Activated CD8-positive, alpha-beta memory T cell treated with anti-CD3 and anti-CD28 coated beads, Interleukin-2, amount 50 U/mL, for 1 hour (primary cell): ENCODE results near the gene ANKZF1.
"Not testable (repeated sequence)": the region's sequence is repeated elsewhere in the genome, so short reads cannot be mapped to it uniquely, and the experiment has no call there.

Experiments used
- DNase-seq: peaks from one replicate; pipeline ENCODE4 v3.0.0-alpha.2; 2020; ENCODE audit errors: extremely low read depth

The ANKZF1 gene, protein sequence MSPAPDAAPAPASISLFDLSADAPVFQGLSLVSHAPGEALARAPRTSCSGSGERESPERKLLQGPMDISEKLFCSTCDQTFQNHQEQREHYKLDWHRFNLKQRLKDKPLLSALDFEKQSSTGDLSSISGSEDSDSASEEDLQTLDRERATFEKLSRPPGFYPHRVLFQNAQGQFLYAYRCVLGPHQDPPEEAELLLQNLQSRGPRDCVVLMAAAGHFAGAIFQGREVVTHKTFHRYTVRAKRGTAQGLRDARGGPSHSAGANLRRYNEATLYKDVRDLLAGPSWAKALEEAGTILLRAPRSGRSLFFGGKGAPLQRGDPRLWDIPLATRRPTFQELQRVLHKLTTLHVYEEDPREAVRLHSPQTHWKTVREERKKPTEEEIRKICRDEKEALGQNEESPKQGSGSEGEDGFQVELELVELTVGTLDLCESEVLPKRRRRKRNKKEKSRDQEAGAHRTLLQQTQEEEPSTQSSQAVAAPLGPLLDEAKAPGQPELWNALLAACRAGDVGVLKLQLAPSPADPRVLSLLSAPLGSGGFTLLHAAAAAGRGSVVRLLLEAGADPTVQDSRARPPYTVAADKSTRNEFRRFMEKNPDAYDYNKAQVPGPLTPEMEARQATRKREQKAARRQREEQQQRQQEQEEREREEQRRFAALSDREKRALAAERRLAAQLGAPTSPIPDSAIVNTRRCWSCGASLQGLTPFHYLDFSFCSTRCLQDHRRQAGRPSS

DNA sequence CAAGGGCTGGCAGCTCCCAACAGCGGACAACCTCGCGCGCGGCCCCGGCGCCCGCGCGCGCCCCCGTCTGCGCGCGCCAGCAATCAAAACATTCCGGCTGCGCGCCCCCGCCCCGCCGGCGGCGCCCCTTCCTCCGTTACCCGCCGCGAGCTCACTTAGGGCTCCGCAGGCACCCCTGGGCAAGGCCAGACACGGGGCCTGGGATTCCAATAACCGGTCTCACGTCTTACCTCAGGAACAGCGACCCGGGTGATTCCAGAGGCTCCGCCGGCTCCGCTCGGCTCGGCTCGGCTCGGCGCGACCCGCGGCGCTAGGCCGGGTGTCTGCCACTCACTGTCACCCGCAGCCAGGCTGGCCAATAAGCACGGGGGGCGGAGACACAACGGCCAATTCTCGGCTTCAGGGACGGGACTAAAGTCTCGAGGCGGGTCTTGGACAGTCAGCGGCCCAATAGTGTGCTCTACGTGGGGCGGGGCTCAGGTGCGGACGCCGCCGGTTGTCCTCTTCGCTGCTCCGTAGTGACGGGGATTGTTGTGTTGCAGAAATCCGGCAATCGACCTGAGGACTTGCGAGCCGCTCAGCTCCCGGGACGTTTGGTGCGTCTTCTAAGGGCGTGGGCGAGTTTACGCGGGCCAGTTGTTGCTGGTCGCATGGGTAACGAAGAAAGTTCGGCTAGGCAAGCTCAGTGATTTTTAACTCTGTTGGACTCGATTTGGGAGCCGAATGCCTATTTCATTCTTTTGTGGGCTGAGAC is at the start of gene ANKZF1, which contains the start of gene ATG9A:
TSS of gene ANKZF1 (plus strand) at position 502 of the 754 bp plus-strand sequence. CDS start 452 bp downstream, outside the sequence.
TSS of gene ATG9A (minus strand) at position 332 of the 754 bp plus-strand sequence. CDS start 1,612 bp downstream, outside the sequence.
- DNase-seq, result peak; percentile 97

DNA sequence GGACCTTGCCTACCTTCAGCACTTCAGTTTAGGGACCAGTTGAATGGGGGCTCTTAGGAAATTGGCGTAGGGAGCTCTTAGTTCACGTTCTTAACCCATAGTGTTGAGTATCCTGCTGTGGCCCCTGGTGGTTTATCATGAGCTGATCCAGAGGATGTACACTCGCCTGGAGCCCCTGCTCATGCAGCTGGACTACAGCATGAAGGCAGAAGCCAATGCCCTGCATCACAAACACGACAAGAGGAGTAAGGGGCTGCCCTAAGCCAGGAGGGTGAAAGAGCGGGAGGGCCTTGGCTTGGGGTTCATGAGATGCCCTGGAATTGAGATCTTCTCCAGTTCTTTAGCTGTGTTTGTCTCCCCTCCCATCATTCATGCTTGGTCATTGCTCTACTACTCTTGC is 48.6 kb upstream of the ANKZF1 start:
- DNase-seq, result no peak

DNA sequence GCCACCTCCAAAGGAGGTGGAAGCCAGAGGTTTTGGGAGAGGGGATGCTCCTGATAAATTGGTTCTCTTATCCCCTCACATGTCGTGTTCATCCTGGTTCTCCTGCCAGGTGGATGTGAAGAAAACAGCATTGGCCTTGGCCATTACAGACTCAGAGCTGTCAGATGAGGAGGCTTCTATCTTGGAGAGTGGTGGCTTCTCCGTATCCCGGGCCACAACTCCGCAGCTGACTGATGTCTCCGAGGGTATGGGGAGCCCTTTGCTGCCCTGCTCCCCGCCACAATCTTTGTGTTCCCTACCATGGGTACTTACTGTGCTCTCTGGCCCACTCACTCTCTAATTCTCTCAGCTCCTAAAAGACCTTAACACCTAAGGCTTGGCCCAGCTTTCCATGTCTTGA is 48.1 kb upstream of the ANKZF1 start:
- DNase-seq, result no peak

DNA sequence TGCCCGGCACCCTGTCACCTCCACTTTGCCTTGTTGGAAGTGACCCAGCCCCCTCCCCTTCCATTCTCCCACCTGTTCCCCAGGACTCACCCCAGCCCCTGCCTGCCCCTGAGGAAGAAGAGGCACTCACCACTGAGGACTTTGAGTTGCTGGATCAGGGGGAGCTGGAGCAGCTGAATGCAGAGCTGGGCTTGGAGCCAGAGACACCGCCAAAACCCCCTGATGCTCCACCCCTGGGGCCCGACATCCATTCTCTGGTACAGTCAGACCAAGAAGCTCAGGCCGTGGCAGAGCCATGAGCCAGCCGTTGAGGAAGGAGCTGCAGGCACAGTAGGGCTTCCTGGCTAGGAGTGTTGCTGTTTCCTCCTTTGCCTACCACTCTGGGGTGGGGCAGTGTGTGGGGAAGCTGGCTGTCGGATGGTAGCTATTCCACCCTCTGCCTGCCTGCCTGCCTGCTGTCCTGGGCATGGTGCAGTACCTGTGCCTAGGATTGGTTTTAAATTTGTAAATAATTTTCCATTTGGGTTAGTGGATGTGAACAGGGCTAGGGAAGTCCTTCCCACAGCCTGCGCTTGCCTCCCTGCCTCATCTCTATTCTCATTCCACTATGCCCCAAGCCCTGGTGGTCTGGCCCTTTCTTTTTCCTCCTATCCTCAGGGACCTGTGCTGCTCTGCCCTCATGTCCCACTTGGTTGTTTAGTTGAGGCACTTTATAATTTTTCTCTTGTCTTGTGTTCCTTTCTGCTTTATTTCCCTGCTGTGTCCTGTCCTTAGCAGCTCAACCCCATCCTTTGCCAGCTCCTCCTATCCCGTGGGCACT is 47.1 kb upstream of the ANKZF1 start:
- no peak for DNase-seq

DNA sequence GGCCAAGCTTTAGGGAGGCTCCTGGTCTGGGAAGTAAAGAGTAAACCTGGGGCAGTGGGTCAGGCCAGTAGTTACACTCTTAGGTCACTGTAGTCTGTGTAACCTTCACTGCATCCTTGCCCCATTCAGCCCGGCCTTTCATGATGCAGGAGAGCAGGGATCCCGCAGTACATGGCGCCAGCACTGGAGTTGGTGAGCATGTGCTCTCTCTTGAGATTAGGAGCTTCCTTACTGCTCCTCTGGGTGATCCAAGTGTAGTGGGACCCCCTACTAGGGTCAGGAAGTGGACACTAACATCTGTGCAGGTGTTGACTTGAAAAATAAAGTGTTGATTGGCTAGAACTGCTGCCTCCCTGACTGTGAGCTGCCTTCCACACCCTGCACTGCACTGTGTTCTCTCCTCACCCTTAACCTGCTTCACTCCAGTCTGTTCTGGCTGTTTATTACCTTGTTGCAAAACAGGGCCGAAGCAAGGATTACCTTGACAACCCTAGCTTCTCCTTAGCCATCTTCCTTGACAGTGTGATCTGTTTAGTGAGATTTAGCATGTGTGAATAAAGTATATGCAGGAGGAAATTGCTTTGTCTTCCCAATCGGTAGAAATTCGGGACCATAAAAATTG is 46.3 kb upstream of the ANKZF1 start:
- DNase-seq, result no peak

DNA sequence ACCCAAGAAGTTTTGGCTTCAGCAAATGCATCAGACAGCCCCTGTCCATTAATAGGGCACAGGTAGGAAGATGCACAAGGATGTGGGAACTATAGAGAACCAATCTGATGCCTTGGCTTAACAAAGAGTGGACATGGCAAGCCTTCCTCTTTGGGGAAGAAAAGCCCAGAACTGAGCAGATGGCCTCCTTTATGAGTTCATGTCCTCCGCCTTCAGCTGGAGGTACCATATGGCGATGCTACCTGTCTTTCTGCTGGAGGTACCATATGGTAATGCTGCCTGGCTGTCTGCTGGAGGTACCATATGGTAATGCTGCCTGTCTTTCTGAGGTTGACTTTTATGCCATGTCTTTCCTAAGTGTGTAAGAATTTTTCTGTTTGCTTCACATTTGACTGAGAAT is 45.5 kb upstream of the ANKZF1 start:
- no peak for DNase-seq

DNA sequence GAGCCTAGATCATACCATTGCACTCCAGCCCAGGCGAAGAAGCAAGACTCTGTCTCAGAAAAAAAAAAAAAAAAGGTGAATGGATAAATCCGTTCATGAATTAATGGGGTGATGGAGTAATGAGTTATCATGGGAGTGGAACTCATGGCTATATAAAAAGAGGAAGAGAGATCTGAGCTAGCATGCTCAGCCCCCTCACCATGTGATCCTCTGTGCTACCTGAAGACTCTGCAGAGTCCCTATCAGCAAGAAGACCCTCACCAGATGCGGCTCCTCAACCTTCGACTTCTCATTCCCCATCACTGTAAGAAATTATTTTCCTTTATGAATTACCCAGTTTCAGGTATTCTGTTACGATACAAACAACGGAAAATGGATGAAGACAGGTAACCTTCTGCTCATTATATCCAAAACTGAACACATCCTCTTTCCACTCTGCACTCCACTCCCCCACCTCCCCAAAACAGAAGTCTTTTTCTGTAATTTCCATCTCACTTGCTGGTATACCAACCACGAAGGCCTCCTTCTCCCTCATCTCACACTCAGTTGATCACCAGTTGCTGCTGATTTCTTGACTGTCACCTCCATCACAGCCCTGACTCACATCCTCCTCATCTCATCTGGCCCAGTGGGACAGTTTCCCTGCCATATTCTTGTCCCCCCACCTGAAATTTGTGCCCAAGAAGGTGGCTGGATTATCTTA is 42.7 kb upstream of the ANKZF1 start:
- DNase-seq, result no peak

DNA sequence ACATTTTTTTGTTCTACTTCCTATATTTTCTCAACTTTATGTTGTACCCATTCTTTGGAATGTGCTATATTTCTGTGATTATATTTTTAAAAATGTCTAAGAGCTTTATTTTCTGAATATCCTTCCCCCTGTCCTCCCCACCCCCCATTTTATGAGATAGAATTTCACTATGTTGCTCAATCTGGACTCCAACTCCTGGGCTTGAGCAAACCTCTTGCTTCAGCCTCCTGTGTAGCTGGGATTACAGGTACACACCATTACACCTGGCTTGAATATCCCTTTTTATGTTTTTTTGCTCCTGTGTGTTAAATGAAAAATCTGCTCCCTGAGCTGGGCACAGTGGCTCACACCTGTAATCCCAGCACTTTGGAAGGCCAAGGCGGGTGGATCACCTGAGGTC is 32.2 kb upstream of the ANKZF1 start:
- no peak for DNase-seq

DNA sequence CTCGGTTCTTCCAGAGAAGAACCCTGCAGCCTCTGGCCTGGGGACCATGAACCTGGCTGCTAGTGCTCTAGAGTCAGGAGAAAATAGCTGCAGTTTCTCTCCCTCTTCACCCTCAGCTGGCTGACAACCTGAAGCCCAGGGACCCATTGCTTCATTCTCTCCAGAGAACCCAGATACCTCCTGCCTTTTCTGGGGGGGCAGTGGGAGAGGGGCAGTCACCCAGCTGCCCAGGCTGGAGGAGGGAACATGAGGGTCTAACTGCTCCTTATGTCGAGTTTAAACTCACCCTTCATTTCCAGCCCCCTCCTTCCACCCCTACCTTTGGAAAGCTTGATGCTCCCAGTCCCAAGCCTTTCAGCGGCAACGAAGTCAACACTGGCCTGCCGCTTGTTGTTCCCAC is 30.6 kb upstream of the ANKZF1 start:
- DNase-seq, result no peak

DNA sequence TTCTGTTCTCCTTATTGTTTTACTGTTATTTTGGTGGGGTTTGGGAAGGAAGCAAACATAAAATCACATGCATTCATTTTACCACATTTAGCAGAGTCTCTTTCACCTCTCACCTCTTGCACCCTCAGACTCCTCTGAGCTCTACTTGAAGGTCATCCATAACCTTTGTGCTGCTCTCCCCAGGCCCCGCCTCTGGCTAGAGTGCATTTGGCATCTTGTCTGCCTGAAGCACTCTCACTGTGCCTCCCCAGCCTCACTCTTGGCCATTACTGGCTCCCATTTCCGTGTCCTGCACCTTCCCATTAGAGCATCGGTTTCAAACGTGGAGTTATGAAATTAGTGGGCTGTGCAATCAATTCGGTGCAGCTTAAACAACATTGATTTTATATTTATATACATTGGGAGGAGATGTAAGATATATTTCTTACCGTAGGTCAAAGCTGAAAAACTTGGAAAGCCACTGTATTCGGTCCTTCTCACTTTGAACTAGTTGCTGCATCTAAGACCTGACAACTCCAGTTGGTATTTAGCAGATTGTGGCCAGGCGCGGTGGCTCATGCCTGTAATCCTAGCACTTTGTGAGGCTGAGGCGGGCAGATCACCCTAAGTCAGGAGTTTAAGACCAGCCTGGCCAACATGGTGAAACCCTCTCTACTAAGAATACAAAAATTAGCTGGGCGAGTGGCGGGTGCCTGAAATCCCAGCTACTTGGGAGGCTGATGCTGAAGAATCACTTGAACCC is 30.0 kb upstream of the ANKZF1 start:
- no peak for DNase-seq

DNA sequence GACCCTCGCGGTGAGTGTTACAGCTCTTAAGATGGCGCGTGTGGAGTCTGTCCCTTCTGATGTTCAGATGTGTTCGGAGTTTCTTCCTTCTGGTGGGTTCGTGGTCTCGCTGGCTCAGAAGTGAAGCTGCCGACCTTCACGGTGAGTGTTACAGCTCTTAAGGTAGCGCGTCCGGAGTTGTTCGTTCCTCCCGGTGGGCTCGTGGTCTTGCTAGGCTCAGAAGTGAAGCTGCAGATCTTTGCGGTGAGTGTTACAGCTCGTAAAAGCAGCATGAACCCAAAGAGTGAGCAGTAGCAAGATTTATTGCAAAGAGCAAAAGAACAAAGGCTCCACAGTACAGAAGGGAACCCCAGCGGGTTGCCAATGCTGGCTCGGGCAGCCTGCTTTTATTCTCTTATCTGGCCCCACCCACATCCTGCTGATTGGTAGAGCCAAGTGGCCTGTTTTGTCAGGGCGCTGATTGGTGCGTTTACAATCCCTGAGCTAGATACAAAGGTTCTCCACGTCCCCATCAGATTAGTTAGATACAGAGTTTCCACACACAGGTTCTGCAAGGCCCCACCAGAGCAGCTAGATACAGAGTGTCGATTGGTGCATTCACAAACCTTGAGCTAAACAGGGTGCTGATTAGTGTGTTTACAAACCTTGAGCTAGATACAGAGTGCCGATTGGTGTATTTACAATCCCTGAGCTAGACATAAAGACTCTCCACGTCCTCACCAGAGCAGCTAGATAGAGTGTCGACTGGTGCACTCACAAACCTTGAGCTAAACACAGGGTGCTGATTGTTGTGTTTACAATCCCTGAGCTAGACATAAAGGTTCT is 28.9 kb upstream of the ANKZF1 start:
- DNase-seq, result not testable (repeated sequence)

DNA sequence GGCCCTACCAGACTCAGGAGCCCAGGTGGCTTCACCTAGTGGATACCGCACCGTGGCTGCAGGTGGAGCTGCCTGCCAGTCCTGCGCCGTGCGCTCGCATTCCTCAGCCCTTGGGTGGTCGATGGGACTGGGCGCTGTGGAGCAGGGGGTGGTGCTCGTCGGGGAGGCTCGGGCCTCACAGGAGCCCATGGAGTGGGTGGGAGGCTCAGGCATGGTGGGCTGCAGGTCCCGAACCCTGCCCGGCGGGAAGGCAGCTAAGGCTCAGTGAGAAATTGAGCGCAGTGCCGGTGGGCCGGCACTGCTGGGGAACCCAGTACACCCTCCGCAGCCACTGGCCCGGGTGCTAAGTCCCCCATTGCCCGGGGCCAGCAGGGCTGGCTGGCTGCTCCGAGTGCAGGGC is 28.3 kb upstream of the ANKZF1 start:
- not testable (repeated sequence) for DNase-seq

DNA sequence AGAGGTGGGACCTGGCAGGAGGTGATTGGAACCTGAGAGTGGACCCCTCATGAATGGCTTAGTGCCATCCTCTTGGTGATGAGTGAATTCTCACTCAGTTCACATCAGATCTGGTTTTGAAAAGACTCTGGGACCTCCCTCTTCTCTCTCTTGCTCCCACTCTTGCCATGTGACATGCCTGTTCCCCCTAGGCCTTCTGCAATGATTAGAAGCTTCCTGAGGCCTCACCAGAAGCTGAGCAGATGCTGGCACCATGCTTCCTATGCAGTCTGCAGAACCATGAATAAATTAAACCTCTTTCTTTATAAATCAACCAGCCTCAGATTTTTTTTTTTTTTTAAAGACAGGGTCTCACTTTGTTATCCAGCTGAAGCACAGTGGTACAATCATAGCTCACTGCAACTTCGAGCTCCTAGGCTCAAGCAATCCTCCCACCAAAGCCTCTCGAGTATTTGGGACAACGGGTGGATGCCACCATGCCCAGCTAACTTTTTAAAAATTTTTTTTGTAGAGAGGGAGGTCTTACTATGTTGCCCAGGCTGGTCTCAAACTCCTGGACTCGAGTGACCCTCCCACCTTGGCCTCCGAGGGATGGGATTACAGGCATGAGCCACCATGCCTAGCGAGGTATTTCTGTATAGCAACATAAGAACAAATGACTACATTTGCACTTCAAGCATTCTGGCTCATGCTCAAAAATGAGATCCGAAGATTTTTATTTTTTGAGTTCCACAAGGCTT is 25.0 kb upstream of the ANKZF1 start:
- no peak for DNase-seq

DNA sequence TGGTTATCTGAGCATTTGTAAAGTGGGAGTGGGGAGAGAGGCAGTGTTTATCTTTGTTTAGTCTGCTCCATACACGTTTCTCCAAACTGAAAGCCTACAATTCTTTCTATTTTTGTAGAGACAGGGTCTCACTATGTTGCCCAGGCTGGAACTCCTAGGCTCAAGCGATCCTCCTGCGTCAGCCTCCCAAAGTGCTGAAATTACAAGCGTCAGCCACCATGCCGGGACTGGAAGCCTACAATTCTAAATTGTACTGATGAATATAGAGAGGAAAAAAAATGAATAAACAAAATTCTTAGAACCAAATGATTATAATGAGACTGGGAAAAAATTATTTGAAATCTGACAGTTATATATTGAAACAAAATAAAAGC is 24.5 kb upstream of the ANKZF1 start:
- DNase-seq, result no peak

DNA sequence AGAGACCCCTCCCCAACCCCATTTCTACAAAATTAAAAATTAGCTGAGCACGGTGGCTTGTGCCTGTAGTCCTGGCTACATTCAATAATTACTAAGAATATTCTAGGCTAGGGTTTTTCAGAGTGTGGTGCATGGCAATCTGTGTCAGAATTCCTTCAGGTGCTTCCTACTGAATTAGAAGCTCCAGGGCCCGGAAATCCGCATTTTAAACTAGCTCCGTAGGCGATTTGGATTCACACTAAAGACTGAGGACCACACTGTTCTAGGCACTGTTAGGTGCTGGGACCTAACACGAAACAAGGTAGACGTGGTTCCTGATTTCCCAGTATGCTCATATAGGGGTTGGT is 23.7 kb upstream of the ANKZF1 start:
- DNase-seq, result no peak

DNA sequence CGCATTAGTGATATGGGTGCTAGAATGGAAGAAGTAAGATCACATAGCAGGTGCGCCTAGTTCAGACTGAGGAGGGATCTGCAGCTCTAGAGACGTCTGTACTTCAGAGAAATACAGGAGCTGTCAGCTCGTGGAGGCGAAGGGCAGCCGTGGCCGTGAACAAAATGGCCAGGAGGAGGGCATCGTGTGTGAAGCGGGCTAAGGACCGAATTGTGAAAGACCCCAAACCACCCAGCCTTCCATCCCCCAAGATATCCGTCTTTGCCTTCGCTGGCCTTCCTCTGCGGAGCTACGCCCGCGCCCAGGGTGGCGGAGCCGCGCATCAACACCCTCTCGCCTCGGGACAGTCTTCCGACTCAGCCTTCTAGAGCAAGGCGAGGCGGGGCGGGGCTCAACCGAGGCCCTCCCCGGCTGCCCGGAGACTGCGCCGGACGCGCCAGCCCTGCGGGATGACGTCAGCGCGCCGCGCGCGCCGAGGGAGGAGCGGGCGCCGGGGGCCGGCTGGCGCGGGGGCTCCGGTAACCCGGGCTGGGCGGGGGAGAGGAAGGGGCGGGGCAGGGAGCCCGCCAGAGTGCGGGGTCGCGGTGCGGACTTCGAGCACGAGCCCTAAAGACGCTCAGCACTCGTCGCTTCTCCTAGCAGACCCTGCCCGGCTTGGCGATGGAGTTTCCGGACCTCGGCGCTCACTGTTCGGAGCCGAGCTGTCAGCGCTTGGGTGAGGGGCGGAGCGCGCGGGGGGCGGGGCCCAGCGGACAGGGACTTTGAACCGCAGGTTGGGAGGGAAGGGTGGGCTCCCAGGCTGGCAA is 23.1 kb upstream of the ANKZF1 start, which contains the start of gene ZFAND2B:
TSS of gene ZFAND2B (plus strand) at position 455 of the 806 bp plus-strand sequence. CDS start at position 661, 206 bp downstream.
- peak; percentile 87 for DNase-seq
